Amygdala (tissue), 56 donors: ENCODE data around the gene MRGPRF.

ENCODE experiments used
- DNase-seq, 56 donors: peaks; one replicate each; lab custom pipeline; 2025; lab: John Stamatoyannopoulos, UW

The MRGPRF gene

GRCh38 chr11:69013009-69013951 is at the start of gene MRGPRF:
Gene MRGPRF, minus strand, starts transcription at chr11:69013246. Its CDS starts 3,345 bp downstream, at chr11:69009901.
- peak in 13 of 56 donors; percentile 7 to 54 (median 26) for DNase-seq

GRCh38 chr11:69062169-69062855 is 49.3 kb upstream of the MRGPRF start:
- no peak for DNase-seq

- DNase-seq = peak in 1 of 56 donors; percentile 33
Measured at GRCh38 chr11:69061713-69062053, 48.6 kb upstream of the MRGPRF start.

- no peak for DNase-seq
Measured at GRCh38 chr11:69060806-69061712, 48.0 kb upstream of the MRGPRF start.

- peak in 2 of 56 donors; percentile 11 to 34 for DNase-seq
Measured at GRCh38 chr11:69059985-69060384, 46.9 kb upstream of the MRGPRF start.

- no peak for DNase-seq
Measured at GRCh38 chr11:69059429-69059828, 46.4 kb upstream of the MRGPRF start.

- DNase-seq = no peak
Measured at GRCh38 chr11:69058511-69059270, 45.6 kb upstream of the MRGPRF start.

- no peak for DNase-seq
Measured at GRCh38 chr11:69057801-69058200, 44.8 kb upstream of the MRGPRF start.

GRCh38 chr11:69057236-69057635 is 44.2 kb upstream of the MRGPRF start:
- no peak for DNase-seq

- DNase-seq = peak in 46 of 56 donors; percentile 7 to 82 (median 50)
Measured at GRCh38 chr11:69055598-69056516, 42.8 kb upstream of the MRGPRF start.

GRCh38 chr11:69055212-69055586 is 42.2 kb upstream of the MRGPRF start:
- DNase-seq = no peak

- no peak for DNase-seq
Measured at GRCh38 chr11:69054397-69055211, 41.6 kb upstream of the MRGPRF start.

GRCh38 chr11:69053546-69054396 is 40.7 kb upstream of the MRGPRF start:
- DNase-seq = peak in 1 of 56 donors; percentile 30

GRCh38 chr11:69053169-69053477 is 40.1 kb upstream of the MRGPRF start:
- no peak for DNase-seq

- no peak for DNase-seq
Measured at GRCh38 chr11:69052343-69053168, 39.5 kb upstream of the MRGPRF start.
